NB4 (cell line): ENCODE data around the gene CYTH1.
"Not testable (repeated sequence)": the region's sequence is repeated elsewhere in the genome, so short reads cannot be mapped to it uniquely, and the experiment has no call there.

ENCODE experiments used
- DNase-seq: peaks from one replicate; pipeline ENCODE4 v3.0.0; 2010; ENCODE audit warnings: low read depth
- H3K4me3 ChIP-seq: one replicate; pipeline ENCODE4 v1.5.1; 2011; ENCODE audit warnings: mild to moderate bottlenecking, low read depth, low read length, moderate library complexity
- MYC ChIP-seq: IDR thresholded peaks from 2 replicates; pipeline ENCODE4 v1.6.1; 2011; ENCODE audit warnings: low read depth, low read length
- POLR2A ChIP-seq: IDR thresholded peaks from 2 replicates; pipeline ENCODE4 v1.6.1; 2011; ENCODE audit warnings: mild to moderate bottlenecking; ENCODE audit not compliant: insufficient read length; ENCODE audit errors: extremely low read depth
- TF ChIP-seq, protein P1 (sequence below): IDR thresholded peaks from 2 replicates; pipeline ENCODE4 v1.6.1; 2011; ENCODE audit warnings: low read depth, low read length
- TF ChIP-seq, protein P2 (sequence below): IDR thresholded peaks from one replicate; pipeline ENCODE4 v1.5.1; 2012; ENCODE audit warnings: low read depth, low read length

Gene CYTH1

DNA sequence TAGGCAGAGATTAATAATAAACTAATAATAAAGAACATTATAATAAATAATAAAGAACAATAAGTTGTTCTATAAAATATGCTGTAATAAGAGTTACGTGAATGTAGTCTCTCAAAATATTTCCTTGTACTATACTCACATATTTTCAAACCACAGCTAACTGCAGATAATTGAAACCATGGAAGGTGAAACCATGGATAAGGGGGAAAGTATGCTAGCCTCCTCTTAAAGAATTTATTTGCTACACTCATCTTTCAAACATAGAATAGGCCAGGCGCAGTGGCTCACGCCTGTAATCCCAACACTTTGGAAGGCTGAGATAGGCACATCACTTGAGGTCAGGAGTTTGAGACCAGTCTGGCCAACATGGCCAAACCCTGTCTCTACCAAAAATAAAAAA lies 18.5 kb downstream of the CYTH1 start:
- H3K4me3 ChIP-seq = no peak overlapping the region
- no peak for DNase-seq
- TF ChIP-seq POLR2A (no peak), MYC (no peak)
- TF ChIP-seq, protein P1, sequence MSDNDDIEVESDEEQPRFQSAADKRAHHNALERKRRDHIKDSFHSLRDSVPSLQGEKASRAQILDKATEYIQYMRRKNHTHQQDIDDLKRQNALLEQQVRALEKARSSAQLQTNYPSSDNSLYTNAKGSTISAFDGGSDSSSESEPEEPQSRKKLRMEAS = no peak
- TF ChIP-seq, protein P2, sequence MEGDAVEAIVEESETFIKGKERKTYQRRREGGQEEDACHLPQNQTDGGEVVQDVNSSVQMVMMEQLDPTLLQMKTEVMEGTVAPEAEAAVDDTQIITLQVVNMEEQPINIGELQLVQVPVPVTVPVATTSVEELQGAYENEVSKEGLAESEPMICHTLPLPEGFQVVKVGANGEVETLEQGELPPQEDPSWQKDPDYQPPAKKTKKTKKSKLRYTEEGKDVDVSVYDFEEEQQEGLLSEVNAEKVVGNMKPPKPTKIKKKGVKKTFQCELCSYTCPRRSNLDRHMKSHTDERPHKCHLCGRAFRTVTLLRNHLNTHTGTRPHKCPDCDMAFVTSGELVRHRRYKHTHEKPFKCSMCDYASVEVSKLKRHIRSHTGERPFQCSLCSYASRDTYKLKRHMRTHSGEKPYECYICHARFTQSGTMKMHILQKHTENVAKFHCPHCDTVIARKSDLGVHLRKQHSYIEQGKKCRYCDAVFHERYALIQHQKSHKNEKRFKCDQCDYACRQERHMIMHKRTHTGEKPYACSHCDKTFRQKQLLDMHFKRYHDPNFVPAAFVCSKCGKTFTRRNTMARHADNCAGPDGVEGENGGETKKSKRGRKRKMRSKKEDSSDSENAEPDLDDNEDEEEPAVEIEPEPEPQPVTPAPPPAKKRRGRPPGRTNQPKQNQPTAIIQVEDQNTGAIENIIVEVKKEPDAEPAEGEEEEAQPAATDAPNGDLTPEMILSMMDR = no peak

DNA sequence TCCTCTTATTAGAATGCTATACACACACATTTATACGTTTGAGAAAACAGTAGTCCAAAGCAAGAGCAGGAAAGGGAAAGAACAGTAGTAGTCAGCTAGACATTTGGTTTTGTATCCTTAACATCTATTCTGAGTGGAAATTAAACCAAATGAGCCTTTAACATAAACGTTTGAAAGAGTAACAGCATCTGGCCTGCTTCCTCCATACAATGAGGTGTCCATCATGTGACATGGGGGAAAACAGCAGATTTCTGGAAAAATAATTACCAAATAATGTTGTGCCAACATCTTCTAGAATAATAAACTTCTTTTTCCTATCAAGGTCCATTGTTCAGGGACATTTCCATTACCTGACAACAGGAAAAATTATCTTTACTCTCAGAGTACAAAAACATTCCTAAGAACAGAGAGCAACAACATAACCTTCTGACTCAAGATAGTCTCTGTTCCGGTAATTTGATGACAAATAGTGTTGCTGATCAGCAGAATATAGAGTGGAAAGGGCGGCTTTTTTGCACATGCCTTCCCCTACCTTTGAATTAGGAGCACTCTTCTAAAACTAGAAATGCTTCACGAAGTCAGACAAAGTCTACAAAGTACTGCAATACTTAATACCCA lies 20.2 kb downstream of the CYTH1 start:
- DNase-seq = no peak
- TF ChIP-seq, protein P2 = no peak
- TF ChIP-seq POLR2A = no peak
- H3K4me3 ChIP-seq = no peak overlapping the region

DNA sequence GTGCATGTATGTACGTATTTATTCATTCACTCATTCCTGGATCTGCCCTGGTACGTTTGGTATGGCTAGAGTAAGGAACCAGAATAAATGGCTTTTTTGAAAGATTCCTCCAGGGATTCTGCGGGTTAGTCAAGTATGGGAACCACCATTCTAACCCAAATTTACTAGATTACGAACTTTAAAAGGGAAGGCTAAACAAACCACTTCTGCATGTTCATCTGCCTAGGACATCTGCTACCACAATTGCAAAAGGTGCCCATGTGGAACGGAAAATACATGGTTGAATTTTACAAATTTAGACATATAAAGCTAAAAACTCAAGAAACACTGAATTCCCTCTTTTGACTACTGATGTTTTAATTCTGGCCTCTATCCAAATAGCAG lies 22.1 kb downstream of the CYTH1 start:
- TF ChIP-seq, protein P1 = no peak
- no peak for TF ChIP-seq POLR2A
- TF ChIP-seq, protein P2 = no peak
- no peak for TF ChIP-seq MYC
- H3K4me3 ChIP-seq = peak overlapping the region; percentile 22
- DNase-seq = peak; percentile 31

DNA sequence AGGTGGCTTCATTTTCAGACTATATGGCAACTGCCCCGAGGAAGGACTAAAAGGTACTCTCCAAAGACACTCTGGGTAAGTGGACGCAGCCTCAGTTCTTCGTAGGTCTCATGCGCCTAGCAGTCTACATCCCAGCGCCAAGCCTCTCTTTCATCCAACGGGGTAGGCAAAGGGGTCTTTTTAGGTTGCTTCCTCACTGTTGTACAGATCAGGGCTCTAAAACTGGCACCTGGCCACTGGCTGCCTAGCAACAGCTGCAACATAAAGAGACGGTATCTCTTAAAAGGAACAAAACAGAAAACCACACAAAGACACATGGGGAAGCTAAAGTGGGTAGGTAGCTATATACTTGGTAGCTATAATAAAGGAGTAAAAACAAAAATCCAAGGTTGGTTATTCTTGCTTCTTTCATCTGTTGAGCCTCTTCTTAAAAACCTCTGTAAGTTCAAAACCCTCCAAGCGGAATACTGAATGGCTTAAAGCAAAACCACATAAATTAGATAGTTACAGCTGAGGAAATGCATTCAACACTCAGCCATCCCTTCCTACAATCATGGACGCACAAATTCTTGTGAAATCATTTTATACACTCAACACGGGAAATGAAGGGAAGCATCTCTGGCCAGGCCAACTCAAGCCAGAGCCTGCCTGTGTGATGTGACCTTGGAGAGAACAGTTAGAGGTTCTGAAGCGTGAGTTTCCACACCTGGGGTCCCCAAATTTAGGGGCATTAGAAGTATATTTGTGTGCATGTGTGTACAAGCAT lies 22.7 kb downstream of the CYTH1 start:
- TF ChIP-seq MYC (no peak), POLR2A (no peak)
- TF ChIP-seq, protein P1 = no peak
- TF ChIP-seq, protein P2 = no peak
- DNase-seq = peak; percentile 69
- peak overlapping the region; percentile 22 for H3K4me3 ChIP-seq

DNA sequence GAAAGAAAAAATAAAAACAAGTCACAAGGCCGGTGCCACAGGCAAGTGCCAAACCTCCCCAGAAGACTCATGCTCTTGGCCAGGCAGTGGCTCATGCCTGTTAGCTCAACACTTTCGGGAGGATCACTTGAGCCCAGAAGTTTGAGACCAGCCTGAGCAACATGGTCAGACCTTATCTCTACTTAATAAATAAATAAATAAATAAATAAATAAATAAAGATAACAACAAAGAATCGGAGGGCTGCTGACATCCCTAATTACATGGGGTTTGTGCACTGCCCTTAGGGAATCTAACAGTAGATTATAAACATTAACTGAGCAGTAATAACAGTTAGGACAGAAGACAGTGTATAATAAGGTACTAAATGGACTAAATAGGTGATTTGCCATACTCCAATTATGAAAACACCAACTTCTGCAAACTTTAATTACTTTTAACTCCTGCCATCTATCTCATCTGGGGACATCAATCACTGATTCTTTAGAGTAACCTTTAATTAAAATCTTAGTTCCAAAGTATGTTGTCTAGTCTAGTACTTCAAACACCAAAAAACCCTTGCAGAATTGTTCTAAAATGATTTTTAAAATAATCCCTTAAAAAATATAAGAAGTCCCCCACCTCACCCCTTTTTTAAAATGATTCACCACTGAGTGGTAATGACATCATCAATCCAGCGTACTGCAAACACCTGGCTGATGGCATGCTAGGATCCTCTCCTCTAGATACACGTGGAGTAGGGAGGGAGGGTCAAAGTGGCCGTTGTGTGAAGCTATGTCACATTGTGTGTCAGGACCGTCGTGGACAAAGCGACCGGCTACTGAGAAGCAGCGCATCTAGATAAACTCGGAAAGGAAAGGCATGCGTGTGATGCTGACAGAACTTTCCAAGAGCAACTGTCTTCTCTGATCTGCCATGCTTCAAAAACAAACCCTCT lies 28.5 kb downstream of the CYTH1 start:
- DNase-seq = no peak
- TF ChIP-seq MYC = no peak
- no peak overlapping the region for H3K4me3 ChIP-seq

DNA sequence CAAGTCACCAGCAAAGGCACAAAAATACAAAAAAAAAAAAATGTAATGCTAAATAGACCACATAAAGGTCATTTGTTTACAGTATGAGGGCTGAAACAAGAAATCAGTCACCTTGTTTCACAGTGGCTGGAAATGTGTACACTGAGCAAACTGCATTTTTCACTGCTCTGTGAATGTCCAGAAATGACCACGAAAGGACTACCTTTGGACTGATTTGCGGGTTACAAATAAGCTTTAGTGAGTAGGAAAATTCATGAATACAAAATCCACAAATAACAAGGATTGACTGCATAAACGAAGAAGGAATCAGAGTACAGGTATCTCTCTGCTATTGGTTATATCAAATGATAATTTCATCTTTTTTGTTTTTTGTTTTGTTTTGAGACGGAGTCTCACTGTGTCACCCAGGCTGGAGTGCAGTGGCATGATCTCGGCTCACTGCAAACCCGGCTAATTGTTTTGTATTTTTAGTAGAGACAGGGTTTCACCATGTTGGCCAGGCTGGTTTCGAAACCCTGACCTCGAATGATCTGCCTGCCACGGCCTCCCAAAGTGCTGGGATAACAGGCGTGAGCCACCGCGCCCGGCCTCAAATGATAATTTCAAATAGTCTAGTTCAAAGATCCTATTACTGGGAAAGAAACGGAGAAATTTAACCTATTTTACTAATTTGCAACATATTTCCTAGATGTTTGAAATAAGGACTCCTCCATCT lies 30.5 kb downstream of the CYTH1 start:
- TF ChIP-seq MYC (no peak), POLR2A (no peak)
- TF ChIP-seq, protein P2 = no peak
- DNase-seq = peak; percentile 56
- no peak overlapping the region for H3K4me3 ChIP-seq

DNA sequence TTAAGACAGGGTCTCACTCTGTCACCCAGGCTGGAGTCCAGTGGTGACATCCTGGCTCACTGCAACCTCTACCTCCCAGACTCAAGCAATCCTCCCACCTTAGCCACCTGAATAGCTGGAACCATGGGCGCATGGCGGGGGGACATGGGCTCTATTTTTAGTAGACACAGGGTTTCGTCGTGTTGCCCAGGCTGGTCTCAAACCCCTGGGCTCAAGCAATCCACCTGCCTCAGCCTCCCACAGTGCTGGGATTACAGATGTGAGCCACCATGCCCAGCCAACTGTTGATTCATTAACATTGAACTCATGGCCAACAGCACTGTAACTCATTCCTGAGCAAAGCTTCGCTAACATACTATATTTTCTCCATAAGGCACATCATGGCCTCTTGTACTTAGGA lies 31.1 kb downstream of the CYTH1 start:
- DNase-seq, H3K4me3 ChIP-seq: not testable (repeated sequence)
